Subcutaneous adipose tissue (tissue), 4 donors: ENCODE measurements around the gene DCDC2C. TPM values are rescaled to one million over a fixed set of nuclear protein-coding genes. Genes with fewer than 3 reads are reported as not detected.

Source experiments
- total RNA-seq, 4 donors: library from RNA; depleted of rRNA; stranded (reverse); fragments of >200 nt; gene quantifications; one replicate each; pipeline ENCODE4 v1.1.0, GENCODE V29; 2016
- TF ChIP-seq, protein P1 (sequence below): fragments of 450-650 bp; IDR thresholded peaks from one replicate; pipeline ENCODE4 v1.5.1; 2016; ENCODE audit warnings: low read depth, mild to moderate bottlenecking, control low read depth, antibody characterized with exemption, moderate library complexity

The DCDC2C gene
- total RNA-seq, 4 donors from 2014 or later = not detected

DNA sequence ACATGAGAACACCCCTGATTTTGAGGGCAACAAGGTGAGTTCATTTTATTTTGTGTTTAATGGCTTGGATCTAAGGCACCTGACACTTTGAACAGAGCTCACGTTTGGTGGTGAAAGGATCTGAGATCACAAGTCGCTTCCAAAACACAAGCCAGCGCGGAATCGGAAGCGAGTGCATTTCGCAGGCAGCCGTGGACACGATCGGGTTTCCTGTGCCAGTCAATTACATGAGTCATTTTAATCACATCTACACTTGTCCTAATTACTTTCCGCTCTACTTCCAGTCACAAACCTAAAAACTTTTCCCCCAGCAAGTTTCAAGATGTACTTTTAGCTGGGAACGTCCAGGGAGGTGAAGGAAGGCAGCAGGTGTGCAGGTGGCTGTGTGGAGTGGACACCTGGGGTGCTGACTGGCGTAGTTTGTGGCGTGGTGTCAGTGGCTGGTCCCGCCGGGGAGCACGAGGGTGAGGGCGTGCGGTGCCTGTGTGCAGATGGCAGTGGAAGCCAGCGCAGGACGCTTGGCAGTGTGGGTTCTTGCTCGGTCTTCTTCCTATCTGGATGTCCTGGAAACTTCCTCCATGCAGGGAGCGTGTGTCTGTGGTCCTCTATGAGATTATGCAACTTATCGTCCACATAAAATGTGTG lies 75.6 kb downstream of the DCDC2C start:
- TF ChIP-seq, protein P1, sequence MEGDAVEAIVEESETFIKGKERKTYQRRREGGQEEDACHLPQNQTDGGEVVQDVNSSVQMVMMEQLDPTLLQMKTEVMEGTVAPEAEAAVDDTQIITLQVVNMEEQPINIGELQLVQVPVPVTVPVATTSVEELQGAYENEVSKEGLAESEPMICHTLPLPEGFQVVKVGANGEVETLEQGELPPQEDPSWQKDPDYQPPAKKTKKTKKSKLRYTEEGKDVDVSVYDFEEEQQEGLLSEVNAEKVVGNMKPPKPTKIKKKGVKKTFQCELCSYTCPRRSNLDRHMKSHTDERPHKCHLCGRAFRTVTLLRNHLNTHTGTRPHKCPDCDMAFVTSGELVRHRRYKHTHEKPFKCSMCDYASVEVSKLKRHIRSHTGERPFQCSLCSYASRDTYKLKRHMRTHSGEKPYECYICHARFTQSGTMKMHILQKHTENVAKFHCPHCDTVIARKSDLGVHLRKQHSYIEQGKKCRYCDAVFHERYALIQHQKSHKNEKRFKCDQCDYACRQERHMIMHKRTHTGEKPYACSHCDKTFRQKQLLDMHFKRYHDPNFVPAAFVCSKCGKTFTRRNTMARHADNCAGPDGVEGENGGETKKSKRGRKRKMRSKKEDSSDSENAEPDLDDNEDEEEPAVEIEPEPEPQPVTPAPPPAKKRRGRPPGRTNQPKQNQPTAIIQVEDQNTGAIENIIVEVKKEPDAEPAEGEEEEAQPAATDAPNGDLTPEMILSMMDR = no peak

DNA sequence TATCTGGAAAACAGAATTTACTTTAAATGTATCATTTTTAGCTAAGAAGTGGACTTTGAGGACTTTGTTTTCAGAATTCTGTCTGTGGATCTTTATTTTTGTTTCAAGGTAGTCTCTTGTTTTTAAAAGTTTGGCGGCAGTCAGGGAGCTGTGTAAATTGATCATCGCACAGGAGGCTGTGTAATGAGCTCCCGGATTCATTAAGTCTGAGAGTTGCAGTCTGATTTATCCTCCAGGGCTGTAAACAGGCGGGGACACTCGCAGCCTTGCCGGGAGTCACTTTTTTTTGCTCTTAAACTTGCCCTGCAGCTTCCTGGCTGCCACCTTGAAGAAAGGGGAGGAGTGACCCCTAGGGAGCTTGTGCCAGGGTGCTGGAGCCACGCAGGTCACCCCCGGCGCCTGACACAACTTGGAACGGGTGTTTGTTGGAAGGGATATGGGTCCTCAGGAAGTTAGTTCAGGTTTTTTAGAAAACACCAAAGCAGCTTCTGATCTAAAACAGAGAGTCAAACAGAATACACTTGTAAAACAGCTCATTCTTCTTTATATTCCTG lies 76.2 kb downstream of the DCDC2C start:
- TF ChIP-seq, protein P1 = no peak

DNA sequence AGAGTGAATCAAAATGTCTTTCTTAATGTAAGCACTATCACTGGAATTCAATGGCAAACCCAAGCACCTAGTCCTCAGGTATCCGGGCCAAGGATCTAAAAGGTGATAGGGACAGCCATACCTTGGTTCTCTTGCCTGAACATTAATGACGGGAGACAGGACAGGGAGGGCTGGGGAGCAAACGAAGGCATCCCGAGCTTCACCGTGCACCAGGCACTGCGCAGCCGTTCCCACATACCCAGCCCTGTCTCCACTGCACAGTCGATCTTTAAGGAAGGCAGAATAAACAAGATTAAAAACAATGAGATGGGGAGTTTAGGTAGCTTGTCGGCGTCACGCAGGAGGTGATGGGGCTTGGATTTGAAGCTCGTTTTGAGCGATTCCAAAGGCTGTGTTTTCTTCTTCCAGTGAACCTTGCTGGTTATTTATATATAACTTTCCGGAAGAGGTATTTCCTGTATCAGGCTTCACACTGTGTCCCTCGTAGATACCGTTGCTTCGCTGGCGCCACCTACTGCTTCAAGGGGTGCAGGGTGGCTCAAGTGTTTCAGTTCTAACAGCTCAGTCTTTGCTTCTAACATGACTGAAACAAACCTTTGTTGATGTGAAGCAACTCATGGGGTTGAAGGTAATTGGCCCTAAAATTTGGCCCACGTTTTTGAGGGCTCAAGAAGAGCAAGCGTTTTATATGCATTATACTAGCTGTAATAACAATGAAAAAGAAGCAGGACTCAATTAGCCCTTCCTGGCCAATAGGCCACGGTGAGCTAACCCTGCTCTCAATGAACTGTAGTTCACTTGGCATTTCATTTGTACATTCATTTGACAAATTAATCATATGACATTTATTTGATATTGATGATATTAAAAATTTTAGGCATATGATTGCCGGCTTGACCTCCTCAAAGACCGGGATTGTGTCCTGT lies 77.4 kb downstream of the DCDC2C start:
- TF ChIP-seq, protein P1 = no peak

DNA sequence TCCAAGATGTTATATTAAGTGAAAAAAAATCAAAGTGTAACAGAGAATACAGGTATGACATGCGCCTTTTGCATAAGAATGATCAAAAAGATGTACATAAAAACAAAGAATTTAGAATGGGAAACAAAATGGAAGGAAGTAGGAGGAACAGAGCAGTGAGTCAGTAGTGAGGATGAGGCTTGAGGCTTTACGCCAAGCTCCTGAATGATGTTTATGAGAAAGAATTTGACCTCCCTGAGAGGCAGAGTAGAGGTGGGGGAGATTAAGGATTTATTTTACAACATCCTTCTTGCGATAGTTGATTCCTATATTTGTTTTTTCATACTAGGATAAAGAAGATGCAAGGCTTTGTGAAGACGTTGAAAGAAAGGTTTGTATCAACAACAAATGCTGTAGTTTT lies 81.4 kb downstream of the DCDC2C start:
- TF ChIP-seq, protein P1 = no peak

DNA sequence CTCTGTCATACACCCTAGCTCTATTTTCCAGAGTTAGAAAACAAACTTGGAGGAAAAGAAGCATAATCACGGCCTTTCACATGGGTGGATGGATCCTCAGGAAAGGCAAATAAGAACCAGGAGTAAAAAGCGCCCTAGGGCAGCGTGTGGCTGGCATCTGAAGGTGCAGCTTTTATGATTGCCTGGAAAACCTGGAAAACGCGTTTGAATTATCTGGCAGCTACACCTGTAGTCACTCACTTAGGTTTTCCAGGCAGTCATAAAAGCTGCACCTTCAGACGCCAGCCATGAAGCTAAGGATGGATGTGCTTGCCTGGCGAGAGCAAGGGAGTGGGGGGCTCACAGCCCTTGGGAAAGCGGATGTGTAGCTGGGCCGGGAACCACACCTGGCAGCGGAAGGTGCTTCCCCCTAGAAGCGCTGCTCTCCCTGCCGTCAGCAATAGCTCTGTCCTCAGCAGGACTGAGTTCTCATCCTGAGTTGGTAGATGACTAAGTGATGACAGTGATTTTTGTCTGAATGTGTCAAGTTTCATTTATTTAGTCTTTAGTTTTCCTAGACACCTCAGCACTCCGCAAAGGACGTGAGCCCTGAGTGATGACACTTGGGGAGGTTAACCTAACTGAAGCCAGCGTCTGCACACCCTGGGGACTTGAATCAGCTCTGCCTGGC lies 82.0 kb downstream of the DCDC2C start:
- TF ChIP-seq, protein P1 = no peak

DNA sequence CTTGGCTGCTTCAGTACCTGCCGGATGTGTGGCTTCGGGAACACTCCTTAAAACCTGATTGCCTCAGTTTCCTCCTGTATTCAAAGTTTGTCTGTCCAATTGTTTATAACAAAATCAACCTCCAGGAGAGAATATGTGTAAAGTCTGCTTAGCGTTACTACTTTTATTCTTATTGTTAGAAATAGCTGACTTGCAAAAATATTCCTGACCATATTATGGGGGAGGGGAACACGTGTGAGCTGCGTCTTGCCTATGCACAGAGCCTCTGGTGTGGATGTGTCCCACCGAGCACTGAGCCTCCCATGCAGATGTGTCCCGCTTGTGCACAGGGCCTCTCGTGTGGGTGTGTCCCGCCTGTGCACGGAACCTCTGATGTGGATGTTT lies 82.5 kb downstream of the DCDC2C start:
- TF ChIP-seq, protein P1 = no peak
